GM12874 (cell line): ENCODE data around the gene RPA3.

ENCODE experiments used
- TF ChIP-seq, protein P1 (sequence below): IDR thresholded peaks from 2 replicates; pipeline ENCODE4 v1.5.1; 2011; ENCODE audit warnings: low read depth, mild to moderate bottlenecking, control low read depth, low read length, moderate library complexity; ENCODE audit not compliant: insufficient read depth

RPA3 gene

DNA sequence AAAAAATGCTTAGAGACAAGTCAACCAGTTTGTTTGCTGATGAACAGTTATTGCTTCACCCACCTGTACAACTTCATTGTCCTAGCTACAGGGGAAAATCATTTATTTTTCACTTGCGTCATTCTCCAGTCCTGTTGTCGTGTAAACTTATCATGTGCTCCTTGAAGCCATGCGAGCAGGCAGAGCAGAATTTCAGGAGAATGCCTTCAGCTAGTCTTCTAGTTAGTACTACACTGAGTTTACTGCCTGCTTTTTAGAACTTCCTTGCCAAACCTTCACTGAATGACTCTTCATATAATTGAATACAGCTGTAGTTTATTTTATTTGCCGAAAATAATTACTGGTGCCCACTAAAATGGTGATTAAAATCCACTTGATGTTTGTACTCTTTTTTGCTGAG, 15.6 kb downstream of the RPA3 start:
- TF ChIP-seq, protein P1, sequence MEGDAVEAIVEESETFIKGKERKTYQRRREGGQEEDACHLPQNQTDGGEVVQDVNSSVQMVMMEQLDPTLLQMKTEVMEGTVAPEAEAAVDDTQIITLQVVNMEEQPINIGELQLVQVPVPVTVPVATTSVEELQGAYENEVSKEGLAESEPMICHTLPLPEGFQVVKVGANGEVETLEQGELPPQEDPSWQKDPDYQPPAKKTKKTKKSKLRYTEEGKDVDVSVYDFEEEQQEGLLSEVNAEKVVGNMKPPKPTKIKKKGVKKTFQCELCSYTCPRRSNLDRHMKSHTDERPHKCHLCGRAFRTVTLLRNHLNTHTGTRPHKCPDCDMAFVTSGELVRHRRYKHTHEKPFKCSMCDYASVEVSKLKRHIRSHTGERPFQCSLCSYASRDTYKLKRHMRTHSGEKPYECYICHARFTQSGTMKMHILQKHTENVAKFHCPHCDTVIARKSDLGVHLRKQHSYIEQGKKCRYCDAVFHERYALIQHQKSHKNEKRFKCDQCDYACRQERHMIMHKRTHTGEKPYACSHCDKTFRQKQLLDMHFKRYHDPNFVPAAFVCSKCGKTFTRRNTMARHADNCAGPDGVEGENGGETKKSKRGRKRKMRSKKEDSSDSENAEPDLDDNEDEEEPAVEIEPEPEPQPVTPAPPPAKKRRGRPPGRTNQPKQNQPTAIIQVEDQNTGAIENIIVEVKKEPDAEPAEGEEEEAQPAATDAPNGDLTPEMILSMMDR = no peak

DNA sequence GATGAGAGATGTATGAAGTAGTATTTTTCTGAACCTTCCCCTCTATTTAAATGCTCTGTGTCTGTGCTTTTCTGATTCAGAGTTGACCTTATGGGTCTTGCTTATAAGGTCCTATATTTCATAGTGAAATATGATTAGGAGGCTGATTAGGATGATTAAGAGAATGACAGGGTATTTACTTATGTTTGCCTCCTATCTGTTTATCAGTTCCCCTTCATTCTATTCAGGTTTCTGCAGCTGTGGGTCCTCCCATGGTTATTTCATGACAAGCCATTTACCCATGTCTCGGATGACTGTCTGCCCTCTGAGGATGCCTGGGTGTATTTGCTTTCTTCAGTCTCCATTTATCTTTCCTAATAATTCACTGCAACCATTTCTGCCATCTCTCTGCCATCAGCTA, 16.9 kb downstream of the RPA3 start:
- TF ChIP-seq, protein P1 = no peak

DNA sequence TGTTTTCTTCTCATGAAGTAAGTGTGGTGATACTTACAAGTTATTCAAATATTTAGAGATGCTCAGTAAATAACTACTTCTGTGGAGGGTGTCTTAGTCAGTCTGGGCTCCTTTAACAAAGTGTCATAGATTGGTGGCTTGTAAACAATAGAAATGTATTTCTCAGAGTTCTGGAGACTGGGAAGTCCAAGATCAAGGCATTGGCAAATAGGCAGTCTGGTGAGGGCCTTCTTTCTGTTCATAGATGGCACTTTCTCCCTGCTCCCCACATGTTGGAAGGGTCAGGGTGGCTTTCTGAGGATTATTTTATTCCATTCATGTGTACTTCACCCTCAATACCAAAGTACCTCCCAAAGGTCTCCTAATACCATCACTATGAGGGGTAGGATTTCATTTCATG, 18.4 kb downstream of the RPA3 start:
- TF ChIP-seq, protein P1 = no peak

DNA sequence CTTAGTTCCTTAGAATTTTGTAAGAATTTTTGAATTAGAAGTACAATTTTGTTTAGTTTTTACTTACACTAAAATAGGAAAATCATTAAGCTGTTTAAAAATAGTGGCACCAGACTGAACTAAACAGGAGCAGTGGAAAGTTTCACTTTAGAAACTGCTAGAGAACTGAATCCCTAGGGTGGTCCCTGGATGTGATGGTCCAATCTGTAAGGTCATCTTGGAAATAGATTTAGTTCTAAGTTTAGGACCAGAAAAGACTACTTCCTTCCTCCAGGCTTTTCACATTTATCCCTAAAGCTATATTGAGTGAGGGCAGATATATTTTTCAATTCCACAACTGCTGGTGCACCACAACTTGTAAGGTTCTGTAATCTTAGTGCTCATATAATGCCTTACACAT, 19.0 kb downstream of the RPA3 start:
- TF ChIP-seq, protein P1 = no peak

DNA sequence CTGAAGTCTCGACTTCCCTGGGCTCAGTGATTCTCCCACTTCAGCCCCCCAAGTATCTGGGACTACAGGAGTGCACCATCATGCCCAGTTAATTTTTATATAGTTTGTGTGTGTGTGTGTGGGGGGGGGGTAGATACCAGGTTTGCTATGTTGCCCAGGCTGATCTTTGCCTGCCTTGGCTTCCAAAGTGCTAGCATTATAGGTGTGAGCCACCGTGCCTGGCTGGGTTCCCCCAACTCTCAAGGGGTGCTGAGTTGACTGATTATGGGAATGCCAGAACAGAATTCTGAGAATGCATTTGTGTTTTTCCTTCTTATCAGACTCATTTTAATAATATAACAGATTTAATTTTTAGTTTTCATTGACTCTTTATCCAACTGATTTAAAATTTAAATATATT, 19.5 kb downstream of the RPA3 start:
- TF ChIP-seq, protein P1 = no peak

DNA sequence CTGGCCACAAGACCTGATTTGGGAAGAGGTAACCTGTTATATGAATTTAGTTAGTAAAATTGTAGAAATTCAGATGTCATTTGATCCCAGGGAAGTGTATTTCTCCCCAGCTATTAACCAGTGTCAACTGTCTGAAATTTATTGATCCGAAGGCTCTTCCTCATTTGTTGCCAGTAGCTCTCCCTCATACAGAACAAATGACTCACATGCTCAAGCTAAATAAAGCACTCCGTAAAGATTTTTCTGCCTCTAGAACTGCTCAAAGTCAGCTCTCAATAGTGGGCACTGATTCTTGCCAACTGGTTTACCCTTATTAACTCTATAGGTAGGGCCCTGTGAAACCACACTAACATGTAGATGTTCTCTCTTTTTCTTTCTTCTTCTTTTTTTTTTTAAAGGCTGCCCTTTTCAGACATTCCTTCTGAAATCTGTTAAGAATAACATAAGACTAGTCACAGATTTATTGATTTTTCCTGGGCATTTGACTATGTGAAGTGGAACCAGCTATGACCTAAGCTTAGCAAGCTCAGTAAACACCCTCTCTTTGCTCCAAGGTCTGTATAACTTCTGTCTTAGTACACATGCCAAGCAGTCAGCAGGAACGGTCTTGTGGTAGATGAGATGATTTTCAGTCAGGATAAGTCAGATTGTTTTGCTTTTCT, 21.8 kb downstream of the RPA3 start:
- TF ChIP-seq, protein P1 = no peak

DNA sequence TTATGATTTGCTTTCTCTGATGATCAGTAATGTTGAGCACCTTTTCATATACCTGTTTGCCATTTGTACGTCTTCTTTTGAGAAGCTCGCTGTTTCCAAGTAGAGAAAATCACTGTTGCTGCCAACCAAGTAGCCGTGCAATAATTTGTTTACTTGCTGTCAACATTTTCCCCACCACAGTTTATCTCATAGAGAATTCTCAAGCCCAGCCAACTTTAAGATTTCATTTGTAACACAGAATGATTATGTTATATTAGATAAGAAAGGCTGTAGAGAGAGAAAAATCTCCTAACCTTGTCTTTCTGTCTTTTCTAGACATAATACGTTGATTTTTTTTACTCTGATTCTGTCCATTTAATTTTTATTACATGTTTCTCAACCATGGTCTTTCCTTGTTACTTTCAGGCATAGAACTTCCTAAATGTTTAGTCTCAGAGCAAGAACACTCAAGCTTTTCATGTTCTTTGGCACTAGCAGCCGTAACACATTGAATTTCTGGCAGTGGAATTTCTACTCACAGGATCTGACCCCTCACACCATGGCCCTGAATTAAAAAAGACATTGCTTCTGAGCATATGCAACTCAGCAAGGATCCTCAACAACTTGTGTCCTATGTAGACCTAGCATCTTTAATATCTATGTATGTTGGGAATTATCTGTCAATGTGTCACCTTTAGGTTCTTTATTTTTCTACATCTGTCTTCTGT, 23.1 kb downstream of the RPA3 start:
- TF ChIP-seq, protein P1 = no peak
